GM15510 (cell line): Measurements from ENCODE around the gene PANX1.

Experiments
- POLR2A ChIP-seq: IDR thresholded peaks from 3 replicates; pipeline ENCODE4 v1.6.1; 2011; ENCODE audit warnings: borderline replicate concordance; ENCODE audit not compliant: insufficient read length; ENCODE audit errors: extremely low read depth

PANX1 gene

GRCh38 chr11:94184846-94185245 lies 56.2 kb downstream of the PANX1 start:
- TF ChIP-seq POLR2A: no peak

DNA sequence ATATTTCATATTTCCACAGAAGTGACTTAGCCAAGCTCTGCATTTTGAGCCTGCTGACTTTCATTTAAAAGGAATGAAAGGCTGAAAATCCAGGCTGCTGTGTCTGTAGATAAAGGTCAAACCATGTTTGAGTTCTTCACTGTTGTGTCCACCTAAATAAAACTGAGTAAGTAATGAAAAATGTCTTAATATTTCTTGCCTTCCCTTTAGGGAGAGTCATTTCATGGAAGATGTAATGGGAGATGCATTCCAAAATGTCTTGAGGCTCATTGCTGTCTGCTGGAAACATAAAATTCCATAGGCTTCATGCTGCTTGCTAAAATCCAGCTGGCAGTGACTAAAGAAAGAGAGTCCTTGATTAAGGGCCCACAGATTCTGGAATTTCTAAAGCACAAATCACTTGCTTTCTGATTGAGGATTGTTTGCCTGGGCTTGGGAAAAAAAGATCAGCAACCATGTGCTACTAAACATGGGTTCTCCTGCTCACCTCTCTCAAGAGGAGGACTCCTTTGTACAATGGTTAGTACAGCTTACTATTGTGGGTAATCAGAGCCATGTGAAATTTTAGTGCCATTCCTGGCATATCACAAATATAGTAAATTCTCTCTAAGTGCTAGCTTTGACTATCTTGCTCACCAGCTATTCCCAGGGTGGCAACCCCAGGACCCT lies 56.9 kb downstream of the PANX1 start:
- TF ChIP-seq POLR2A: no peak

DNA sequence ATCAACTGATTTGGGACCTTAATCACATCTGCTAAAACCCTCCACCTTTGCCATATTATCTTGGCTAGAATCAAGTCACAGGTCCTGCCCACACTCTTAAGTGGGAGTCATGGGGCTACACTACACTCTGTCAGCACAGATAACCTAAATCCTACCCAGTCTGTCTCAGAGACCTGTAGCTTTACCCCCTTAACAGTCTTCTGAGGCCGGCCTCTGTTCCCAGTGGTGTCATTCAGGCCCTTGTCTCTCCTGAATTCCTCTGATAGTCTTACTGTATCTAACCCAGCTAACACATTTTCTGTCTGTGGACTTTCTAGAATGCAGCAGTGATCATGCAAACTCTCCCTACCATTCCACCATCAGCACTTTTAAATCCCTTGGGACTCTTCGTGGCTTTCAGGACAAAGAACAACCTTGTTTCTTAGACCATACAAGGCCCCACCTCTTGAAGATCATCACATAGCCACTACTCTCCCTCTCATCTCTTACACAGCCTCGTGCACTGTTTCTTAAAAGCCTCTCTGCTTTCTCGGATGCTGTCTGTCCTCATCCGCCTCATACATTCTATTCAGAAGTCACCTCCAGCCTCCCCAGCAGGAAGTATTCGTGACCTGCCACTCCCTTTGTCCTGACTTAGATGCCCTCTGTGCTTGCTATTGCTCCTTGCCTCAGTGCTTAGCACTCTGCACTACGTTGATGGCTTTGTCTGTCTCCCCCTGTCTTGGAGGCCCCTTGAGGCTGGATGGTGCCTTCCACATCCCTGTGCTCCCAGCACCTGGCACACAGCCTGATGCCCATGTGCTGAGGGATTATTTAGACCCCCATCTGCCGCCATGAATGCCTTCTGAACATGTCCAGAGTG lies 57.9 kb downstream of the PANX1 start:
- no peak for TF ChIP-seq POLR2A

DNA sequence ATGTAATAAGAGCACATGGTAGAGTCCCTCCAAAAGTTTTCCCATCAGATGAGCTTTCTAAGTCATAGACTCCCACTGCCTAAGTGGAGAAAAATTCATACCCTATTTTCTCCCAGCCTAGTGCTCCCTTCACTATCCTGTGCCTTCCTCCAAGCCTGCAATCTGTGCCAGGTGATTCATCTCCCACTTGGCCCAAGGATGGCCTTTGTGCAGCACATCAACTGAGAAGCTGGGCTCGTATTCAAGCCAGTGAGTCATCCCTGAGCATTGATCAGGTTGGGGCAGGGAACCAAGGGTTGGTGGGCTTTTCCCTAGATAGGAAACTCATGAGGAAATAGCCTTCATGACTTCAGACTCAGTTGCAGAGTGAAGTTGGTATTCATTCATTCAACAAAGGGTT lies 64.6 kb downstream of the PANX1 start:
- TF ChIP-seq POLR2A: no peak

DNA sequence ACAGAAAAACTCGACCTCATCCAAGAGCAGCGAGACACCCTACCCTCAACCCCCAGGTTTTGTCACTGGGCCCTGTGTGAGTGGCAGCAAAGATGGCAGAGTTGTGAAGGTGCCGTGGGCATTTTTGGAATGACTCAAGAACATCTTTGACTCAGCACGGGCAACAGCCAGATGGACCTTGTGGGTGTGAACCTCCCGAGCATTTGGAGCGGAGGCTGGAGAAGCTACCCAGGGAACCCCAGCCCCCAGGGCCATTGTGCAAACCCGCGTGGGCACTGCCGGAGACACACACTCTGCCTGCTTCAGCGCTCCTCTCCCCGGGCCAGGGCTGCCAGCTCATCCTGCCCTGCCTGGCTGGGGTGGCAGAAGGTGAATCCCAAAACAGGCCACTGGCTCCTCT lies 66.1 kb downstream of the PANX1 start:
- TF ChIP-seq POLR2A: no peak

GRCh38 chr11:94196363-94196762 lies 67.7 kb downstream of the PANX1 start:
- no peak for TF ChIP-seq POLR2A

DNA sequence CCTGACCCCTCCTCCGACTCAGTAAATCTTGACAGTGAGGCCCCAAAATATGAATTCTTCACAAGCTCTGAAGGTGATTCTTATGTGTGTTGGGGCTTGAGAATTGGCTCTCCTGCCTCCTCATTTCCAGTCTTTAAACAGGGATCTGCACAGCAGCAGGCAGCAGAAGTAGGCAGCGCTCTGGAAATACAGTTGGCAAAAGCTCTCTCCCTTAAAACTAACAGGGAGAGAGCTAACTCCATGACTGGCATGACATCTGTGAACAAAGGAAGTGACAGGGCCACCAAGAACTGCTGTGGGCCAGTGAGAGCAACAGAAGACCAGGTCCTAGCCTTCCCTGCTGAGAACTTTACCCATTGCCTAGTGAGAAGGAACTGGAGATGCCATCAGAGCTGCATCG lies 70.1 kb downstream of the PANX1 start:
- TF ChIP-seq POLR2A: no peak

GRCh38 chr11:94199136-94200130 lies 70.8 kb downstream of the PANX1 start:
- no peak for TF ChIP-seq POLR2A

DNA sequence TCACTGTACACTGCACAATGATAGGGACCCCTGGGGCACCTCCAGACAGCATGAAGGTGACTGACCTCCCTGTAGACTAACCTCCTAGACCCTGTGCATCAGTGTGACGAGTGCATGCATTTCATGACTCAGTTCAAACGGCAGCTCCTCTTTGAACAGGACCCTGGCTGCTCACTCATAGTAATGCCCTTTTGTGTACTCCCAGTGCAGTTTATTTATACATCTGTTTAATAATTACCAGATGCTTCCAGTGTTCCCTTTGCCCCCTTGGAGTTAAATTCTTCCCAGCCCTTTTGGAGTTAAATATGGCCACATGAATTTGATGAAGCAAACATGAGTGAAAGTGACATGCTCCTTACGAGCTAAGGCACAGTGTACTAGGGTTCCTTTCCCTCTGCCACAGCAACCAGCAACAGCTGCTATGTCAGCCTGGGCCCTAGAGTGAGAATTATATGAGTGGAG lies 72.4 kb downstream of the PANX1 start:
- no peak for TF ChIP-seq POLR2A

DNA sequence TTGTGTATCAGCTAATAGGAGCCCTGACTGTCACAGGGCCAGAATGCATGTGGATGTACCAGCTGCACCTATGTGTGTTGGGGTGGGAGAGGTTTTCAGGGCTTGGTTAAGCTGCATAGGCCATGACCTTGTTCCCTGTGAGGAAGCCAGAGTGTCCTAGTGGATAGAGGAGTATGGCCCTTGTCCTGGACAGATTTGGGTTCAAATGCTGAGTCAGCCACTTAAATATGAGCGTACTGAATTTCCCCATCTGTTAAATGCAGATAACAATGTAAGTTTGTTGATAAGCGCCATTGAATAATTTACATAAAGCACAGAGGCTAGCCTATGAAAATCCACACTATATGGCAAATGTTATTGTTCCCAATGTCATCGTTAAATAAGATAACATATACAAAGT lies 74.4 kb downstream of the PANX1 start:
- no peak for TF ChIP-seq POLR2A

DNA sequence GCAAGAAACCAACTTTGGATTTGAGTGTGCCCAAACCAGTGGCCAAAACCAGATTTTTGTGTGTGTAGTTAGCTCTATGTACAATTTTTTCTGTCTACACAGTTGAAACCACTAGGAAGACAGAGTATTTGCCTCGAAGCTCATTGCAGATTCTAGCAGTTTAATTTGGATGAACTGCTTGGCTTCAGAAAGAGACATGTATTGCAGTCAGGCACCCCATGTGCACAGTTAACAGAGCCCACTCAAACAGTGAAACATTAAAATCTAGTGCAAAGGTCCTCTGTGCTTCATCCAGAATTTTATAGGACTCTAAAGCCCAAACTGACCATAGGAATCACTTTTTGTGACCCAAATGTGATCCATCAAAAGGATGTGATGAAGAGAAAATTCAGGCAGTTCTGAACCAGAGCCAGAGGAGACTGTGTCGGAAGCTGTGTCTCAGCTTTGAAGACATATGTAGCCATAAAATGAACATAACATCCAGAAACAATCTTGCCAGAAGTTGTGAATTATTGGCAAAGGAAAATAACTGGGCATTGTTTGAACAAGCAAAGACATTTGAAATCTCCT lies 82.7 kb downstream of the PANX1 start:
- TF ChIP-seq POLR2A: no peak

- no peak for TF ChIP-seq POLR2A
Observed at GRCh38 chr11:94212898-94213297, 84.3 kb downstream of the PANX1 start.

DNA sequence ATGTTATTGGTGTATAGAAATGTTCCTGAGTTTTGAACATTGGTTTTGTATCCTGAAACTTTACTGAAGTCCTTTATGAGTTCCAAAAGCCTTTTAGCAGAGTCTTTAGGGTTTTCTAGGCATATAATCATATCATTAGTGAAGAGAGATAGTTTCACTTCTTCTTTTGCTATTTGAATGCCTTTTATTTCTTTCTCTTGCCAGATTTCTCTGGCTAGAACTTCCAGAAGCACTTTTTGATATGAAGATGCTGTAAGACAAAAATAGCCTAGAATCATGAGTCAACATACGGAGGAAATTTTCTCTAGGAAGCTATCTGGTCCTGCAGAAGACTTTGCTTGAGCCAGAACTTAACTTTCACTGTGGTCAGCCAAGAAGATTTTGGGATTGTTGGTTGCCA lies 89.1 kb downstream of the PANX1 start:
- no peak for TF ChIP-seq POLR2A

GRCh38 chr11:94218372-94218771 lies 89.7 kb downstream of the PANX1 start:
- no peak for TF ChIP-seq POLR2A
